Body of pancreas (tissue), 4 donors: ENCODE data around the gene ERC2.

ENCODE experiments used
- CTCF ChIP-seq, 7 experiments: fragments of 450-650 bp in 4 of 7; fragments of 200-600 bp in 3 of 7; sonication (generic) in 3 of 7; IDR thresholded peaks; one replicate each; pipeline ENCODE4 v1.5.1; 2016 to 2019; ENCODE audit warnings: antibody characterized with exemption in 7 of 7
- POLR2A ChIP-seq, 3 donors: fragments of 450-650 bp; IDR thresholded peaks; one replicate each; pipeline ENCODE4 v1.6.1; 2016; ENCODE audit warnings: antibody characterized with exemption in 3 of 3, mild to moderate bottlenecking in 2 of 3

- TF ChIP-seq CTCF (IDR thresholded peaks at IDR 0.05) (no peak), POLR2A (IDR thresholded peaks at IDR 0.05) (no peak)
Measured at GRCh38 chr3:56316944-56317343, 151.3 kb downstream of the ERC2 start.
